ENCODE results near the gene AP4B1. TPM values are rescaled to one million over a fixed set of nuclear protein-coding genes. Genes with fewer than 3 reads are reported as not detected.

Gene AP4B1
- total and polyA plus RNA-seq, 2 of the 13 experiments (the other 11 are each of a cell fraction or from before 2014, with no cell fraction given), result 8.5 to 12.0 TPM

DNA sequence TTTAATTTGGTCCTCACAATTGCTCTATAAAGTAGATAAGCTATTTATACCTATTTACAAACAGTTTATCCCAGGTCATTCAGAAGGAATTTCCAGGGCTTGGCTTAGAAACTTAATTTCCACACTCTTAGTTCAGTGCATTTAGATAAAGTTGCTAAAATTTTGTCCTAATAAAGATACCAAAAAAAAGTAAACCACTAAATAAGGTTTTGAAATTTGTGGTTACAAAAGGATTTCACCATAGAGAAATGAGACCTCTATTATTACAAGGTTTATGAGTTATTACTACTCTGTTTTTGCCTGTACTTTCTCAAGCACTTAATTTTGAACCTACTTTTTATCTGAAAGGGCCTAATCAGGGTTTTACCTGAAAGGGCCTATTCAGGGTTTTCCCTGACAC lies 55.5 kb downstream of the AP4B1 start (continued):
- TF ChIP-seq, protein P1, sequence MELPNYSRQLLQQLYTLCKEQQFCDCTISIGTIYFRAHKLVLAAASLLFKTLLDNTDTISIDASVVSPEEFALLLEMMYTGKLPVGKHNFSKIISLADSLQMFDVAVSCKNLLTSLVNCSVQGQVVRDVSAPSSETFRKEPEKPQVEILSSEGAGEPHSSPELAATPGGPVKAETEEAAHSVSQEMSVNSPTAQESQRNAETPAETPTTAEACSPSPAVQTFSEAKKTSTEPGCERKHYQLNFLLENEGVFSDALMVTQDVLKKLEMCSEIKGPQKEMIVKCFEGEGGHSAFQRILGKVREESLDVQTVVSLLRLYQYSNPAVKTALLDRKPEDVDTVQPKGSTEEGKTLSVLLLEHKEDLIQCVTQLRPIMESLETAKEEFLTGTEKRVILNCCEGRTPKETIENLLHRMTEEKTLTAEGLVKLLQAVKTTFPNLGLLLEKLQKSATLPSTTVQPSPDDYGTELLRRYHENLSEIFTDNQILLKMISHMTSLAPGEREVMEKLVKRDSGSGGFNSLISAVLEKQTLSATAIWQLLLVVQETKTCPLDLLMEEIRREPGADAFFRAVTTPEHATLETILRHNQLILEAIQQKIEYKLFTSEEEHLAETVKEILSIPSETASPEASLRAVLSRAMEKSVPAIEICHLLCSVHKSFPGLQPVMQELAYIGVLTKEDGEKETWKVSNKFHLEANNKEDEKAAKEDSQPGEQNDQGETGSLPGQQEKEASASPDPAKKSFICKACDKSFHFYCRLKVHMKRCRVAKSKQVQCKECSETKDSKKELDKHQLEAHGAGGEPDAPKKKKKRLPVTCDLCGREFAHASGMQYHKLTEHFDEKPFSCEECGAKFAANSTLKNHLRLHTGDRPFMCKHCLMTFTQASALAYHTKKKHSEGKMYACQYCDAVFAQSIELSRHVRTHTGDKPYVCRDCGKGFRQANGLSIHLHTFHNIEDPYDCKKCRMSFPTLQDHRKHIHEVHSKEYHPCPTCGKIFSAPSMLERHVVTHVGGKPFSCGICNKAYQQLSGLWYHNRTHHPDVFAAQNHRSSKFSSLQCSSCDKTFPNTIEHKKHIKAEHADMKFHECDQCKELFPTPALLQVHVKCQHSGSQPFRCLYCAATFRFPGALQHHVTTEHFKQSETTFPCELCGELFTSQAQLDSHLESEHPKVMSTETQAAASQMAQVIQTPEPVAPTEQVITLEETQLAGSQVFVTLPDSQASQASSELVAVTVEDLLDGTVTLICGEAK (IDR thresholded peaks at IDR 0.05), result no peak
- TF ChIP-seq, protein P1 (CRISPR knock-in tag; IDR thresholded peaks at IDR 0.05), result no peak
- no peak for TF ChIP-seq NFE2L1 (CRISPR knock-in tag; IDR thresholded peaks at IDR 0.05; ENCODE audit: borderline replicate concordance)

Data from HepG2 (cell line).